IMR-90 (cell line): Measurements from ENCODE around the gene MREG. TPM values are rescaled to one million over a fixed set of nuclear protein-coding genes. Genes with fewer than 3 reads are reported as not detected.

ENCODE experiments used
- ATAC-seq: fragments of 200-7000 bp; cut with Tn5 transposase; 2 replicates; pipeline ENCODE4 v1.9.1; 2020; ENCODE audit warnings: low read depth, mild to moderate bottlenecking, moderate library complexity
- BruUV-seq: library from RNA; stranded (reverse); fragments of 400-500 nt; replicated peaks from 2 replicates; lab custom pipeline; 2021; lab: Mats Ljungman, UMichigan
- CTCF ChIA-PET: fragments of 300-600 bp; formaldehyde crosslinking; extraction: SDS; loops from one replicate; lab custom pipeline; 2021; ENCODE audit warnings: antibody characterized with exemption; lab: Yijun Ruan, JAX
- POLR2A ChIA-PET: fragments of 300-600 bp; sonication (Branson Sonifier 250); formaldehyde crosslinking; loops from one replicate; lab custom pipeline; 2022; ENCODE audit warnings: antibody characterized with exemption; ENCODE audit not compliant: unreplicated experiment; lab: Charles Lee
- DNase-seq: peaks from one replicate; pipeline ENCODE4 v3.0.0; 2013
- H2AFZ ChIP-seq: replicated peaks from 2 replicates; pipeline ENCODE3; 2013; ENCODE audit warnings: low read length, mild to moderate bottlenecking; ENCODE audit not compliant: poor library complexity
- H2AK5ac ChIP-seq: 2 replicates; pipeline ENCODE4 v1.6.1; 2013; ENCODE audit warnings: low read depth, low read length, inconsistent platforms
- H2AK9ac ChIP-seq: replicated peaks from 2 replicates; pipeline ENCODE3; 2013; ENCODE audit warnings: mild to moderate bottlenecking, low read depth, low read length, moderate library complexity; ENCODE audit not compliant: poor library complexity
- H2BK120ac ChIP-seq: 2 replicates; pipeline ENCODE4 v1.6.1; 2013; ENCODE audit warnings: low read depth, low read length, inconsistent platforms
- H2BK15ac ChIP-seq: 3 replicates; pipeline ENCODE4 v1.6.1; 2013; ENCODE audit warnings: low read depth, low read length, inconsistent platforms
- H2BK20ac ChIP-seq: 2 replicates; pipeline ENCODE4 v1.6.1; 2013; ENCODE audit warnings: low read depth, mild to moderate bottlenecking, inconsistent platforms, low read length, moderate library complexity
- H2BK5ac ChIP-seq: 2 replicates; pipeline ENCODE4 v1.6.1; 2013; ENCODE audit warnings: mild to moderate bottlenecking, low read depth, low read length, inconsistent platforms; ENCODE audit not compliant: poor library complexity, severe bottlenecking
- H3K14ac ChIP-seq: replicated peaks from 2 replicates; pipeline ENCODE4 v1.6.1; 2013; ENCODE audit warnings: low read depth, low read length, inconsistent platforms
- H3K18ac ChIP-seq: 2 replicates; pipeline ENCODE4 v1.6.1; 2013; ENCODE audit warnings: low read depth, low read length, control low read depth
- H3K23ac ChIP-seq: 2 replicates; pipeline ENCODE4 v1.6.1; 2013; ENCODE audit warnings: low read depth, low read length, inconsistent platforms
- H3K27ac ChIP-seq: 2 replicates; pipeline ENCODE4 v1.5.1; 2013; ENCODE audit warnings: mild to moderate bottlenecking, control low read depth, low read length; ENCODE audit not compliant: insufficient read depth
- H3K27me3 ChIP-seq: 2 replicates; pipeline ENCODE4 v1.6.1; 2013; ENCODE audit warnings: low read length; ENCODE audit not compliant: control insufficient read depth, insufficient read depth
- H3K36me3 ChIP-seq: 2 replicates; pipeline ENCODE4 v1.6.1; 2013; ENCODE audit warnings: low read length, mixed read lengths; ENCODE audit not compliant: control insufficient read depth, insufficient read depth
- H3K4ac ChIP-seq: 2 replicates; pipeline ENCODE4 v1.6.1; 2013; ENCODE audit warnings: low read depth, low read length, inconsistent platforms
- H3K4me1 ChIP-seq: 2 replicates; pipeline ENCODE4 v1.6.1; 2013; ENCODE audit warnings: low read length, mixed read lengths; ENCODE audit not compliant: control insufficient read depth, insufficient read depth
- H3K4me2 ChIP-seq: 2 replicates; pipeline ENCODE4 v1.6.1; 2013; ENCODE audit warnings: low read depth, mild to moderate bottlenecking, control low read depth, low read length, moderate library complexity
- H3K4me3 ChIP-seq: 2 replicates; pipeline ENCODE4 v1.5.1; 2013; ENCODE audit warnings: low read depth, mild to moderate bottlenecking, control low read depth, low read length, moderate library complexity; ENCODE audit not compliant: insufficient read depth
- H3K56ac ChIP-seq: 2 replicates; pipeline ENCODE4 v1.6.1; 2013; ENCODE audit warnings: low read length, inconsistent platforms; ENCODE audit not compliant: insufficient read depth; ENCODE audit errors: extremely low read depth
- H3K79me1 ChIP-seq, 2 experiments: 2 replicates each; pipeline ENCODE4 v1.6.1; 2013; ENCODE audit warnings: low read length in 2 of 2, inconsistent platforms in 1 of 2, low read depth in 1 of 2
- H3K9ac ChIP-seq: 2 replicates; pipeline ENCODE4 v1.6.1; 2013; ENCODE audit warnings: low read depth, low read length, control low read depth
- H3K9me1 ChIP-seq: 2 replicates; pipeline ENCODE4 v1.6.1; 2013; ENCODE audit warnings: low read length, inconsistent platforms; ENCODE audit not compliant: insufficient read depth
- H3K9me3 ChIP-seq: 2 replicates; pipeline ENCODE4 v1.6.1; 2013; ENCODE audit warnings: low read length; ENCODE audit not compliant: control insufficient read depth, insufficient read depth
- H4K20me1 ChIP-seq: 2 replicates; pipeline ENCODE4 v1.6.1; 2013; ENCODE audit warnings: low read length, inconsistent platforms; ENCODE audit not compliant: insufficient read depth
- H4K5ac ChIP-seq: 2 replicates; pipeline ENCODE4 v1.6.1; 2013; ENCODE audit warnings: mild to moderate bottlenecking, low read depth, low read length, control low read depth
- H4K8ac ChIP-seq, 2 experiments: 2 replicates each; pipeline ENCODE4 v1.6.1; 2013; ENCODE audit warnings: low read depth in 2 of 2, low read length in 2 of 2, control low read depth in 1 of 2, inconsistent platforms in 1 of 2
- H4K91ac ChIP-seq: 2 replicates; pipeline ENCODE4 v1.6.1; 2013; ENCODE audit warnings: low read depth, low read length, inconsistent platforms; ENCODE audit not compliant: insufficient read depth
- BHLHE40 ChIP-seq: fragments of 150-350 bp; IDR thresholded peaks from 2 replicates; pipeline ENCODE4 v1.6.1; 2016; ENCODE audit warnings: mild to moderate bottlenecking, low read depth, low read length
- CHD1 ChIP-seq: IDR thresholded peaks from 2 replicates; pipeline ENCODE4 v1.6.1; 2012; ENCODE audit warnings: low read depth, low read length, improper control_type of control experiment
- MAFK ChIP-seq: IDR thresholded peaks from 2 replicates; pipeline ENCODE4 v1.6.1; 2012; ENCODE audit warnings: low read depth, low read length, improper control_type of control experiment
- MAZ ChIP-seq: IDR thresholded peaks from 2 replicates; pipeline ENCODE4 v1.6.1; 2012; ENCODE audit warnings: low read depth, mild to moderate bottlenecking, low read length, improper control_type of control experiment, moderate library complexity, borderline replicate concordance
- MXI1 ChIP-seq: IDR thresholded peaks from 2 replicates; pipeline ENCODE4 v1.6.1; 2012; ENCODE audit warnings: low read depth, mild to moderate bottlenecking, low read length, moderate library complexity, borderline replicate concordance
- NFE2L2 ChIP-seq: fragments of 150-350 bp; IDR thresholded peaks from 2 replicates; pipeline ENCODE4 v1.6.1; 2016; ENCODE audit warnings: low read depth, mild to moderate bottlenecking, low read length
- RAD21 ChIP-seq: IDR thresholded peaks from 2 replicates; pipeline ENCODE4 v1.6.1; 2012; ENCODE audit warnings: low read length, improper control_type of control experiment
- RCOR1 ChIP-seq: IDR thresholded peaks from 2 replicates; pipeline ENCODE4 v1.6.1; 2012; ENCODE audit warnings: mild to moderate bottlenecking, low read length, improper control_type of control experiment; ENCODE audit not compliant: insufficient replicate concordance
- RFX5 ChIP-seq: IDR thresholded peaks from 2 replicates; pipeline ENCODE4 v1.8.0; 2012; ENCODE audit warnings: low read depth, mild to moderate bottlenecking, low read length, moderate library complexity
- WGBS, 2 experiments: methylation state at CpG; one replicate each; pipeline versions ENCODE4 v1.1.5 to v1.1.7; 2013; ENCODE audit warnings: missing lambda C conversion rate in 2 of 2; ENCODE audit not compliant: insufficient read length in 1 of 2; ENCODE audit errors: extremely low coverage in 2 of 2; 5-methylcytosine and 5-hydroxymethylcytosine counted together
- dilution Hi-C: fragments of 300-500 bp; cut with HindIII; formaldehyde crosslinking; loops from one replicate; pipeline ENCODE4 v1.14.3; 2018; ENCODE audit warnings: low sequenced_read_pairs; ENCODE audit not compliant: unreplicated experiment
- in situ Hi-C: fragments of 300-500 bp; cut with MboI; formaldehyde crosslinking; loops from 3 replicates; pipeline ENCODE4 v1.14.3; 2019; ENCODE audit warnings: low sequenced_read_pairs, inconsistent platforms, mixed read lengths
- intact Hi-C: fragments of 100-400 bp; cut with micrococcal nuclease; formaldehyde crosslinking; loops from 2 replicates; pipeline ENCODE4 v1.10.0; 2022
- polyA plus RNA-seq, 3 experiments: library from polyadenylated mRNA; depleted of rRNA; stranded (reverse); fragments of >200 nt; gene quantifications; 2 replicates each; pipeline ENCODE4 v1.2.3, GENCODE V29; 2012; ENCODE audit warnings: low replicate concordance in 1 of 3
- total RNA-seq: library from RNA; depleted of rRNA; stranded (reverse); fragments of >200 nt; gene quantifications from 2 replicates; pipeline ENCODE4 v1.2.3, GENCODE V29; 2012
- TF ChIP-seq, protein P1 (sequence below): fragments of 150-350 bp; IDR thresholded peaks from 2 replicates; pipeline ENCODE4 v1.6.1; 2016; ENCODE audit warnings: low read depth, mild to moderate bottlenecking, low read length, moderate library complexity, borderline replicate concordance
- TF ChIP-seq, protein P2 (sequence below): conservative IDR thresholded peaks from 2 replicates; pipeline ENCODE4 v1.5.1; 2012; ENCODE audit warnings: mild to moderate bottlenecking, low read depth, low read length, improper control_type of control experiment
- TF ChIP-seq, protein P3 (sequence below): fragments of 150-350 bp; IDR thresholded peaks from 2 replicates; pipeline ENCODE4 v1.6.1; 2017; ENCODE audit warnings: mild to moderate bottlenecking, antibody characterized with exemption, low read length, low read depth

The MREG gene
- total and polyA plus RNA-seq, 2 of the 4 experiments (the other 2 are of a cell fraction), result 1.0 to 1.8 TPM

DNA sequence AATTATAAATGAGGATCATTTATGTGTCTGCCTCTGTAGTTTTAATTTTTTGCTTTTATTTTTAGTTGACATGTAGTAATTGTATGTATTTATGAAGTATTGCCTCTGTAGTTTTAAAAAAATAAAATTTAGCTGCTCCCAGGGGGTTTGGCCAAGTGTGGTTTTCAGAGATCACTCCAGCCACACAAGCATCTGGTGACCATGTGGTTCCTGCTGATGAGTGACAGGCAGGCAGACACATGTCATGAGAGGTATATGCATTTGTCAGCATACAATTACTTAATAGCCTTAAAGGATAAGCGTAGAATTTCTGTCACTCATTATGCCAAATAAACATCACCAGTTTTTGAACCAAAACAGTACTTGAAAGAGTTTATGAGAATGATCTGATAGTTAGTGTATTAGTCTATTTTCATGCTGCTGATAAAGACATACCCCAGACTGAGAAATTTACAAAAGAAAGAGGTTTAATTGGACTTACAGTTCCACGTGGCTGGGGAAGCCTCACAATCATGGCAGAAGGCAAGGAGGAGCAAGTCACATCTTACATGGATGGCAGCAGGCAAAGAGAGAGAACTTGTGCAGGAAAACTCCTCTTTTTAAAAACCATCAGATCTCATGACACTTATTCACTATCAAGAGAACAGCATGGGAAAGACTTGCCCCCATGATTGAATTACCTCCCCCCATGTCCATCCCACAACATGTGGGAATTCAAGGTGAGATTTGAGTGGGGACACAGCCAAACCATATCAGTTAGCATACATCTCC lies 29.6 kb downstream of the MREG start:
- H3K27ac ChIP-seq, result no peak overlapping the region
- dilution Hi-C loops, result no loop called here

More for the DNA sequence above, 29.6 kb downstream of the MREG start:
- DNase-seq (no peak), ATAC-seq (no peak)
- Histone ChIP-seq H3K23ac (no peak overlapping the region), H3K56ac (no peak overlapping the region), H3K9ac (no peak overlapping the region), H4K91ac (no peak overlapping the region), H3K4me1 (no peaks in the 10 kb centered on the region; the same call in 1 of the 2 replicates), H2BK15ac (no peak overlapping the region), H3K9me1 (no peaks in the 10 kb centered on the region; the same call in 1 of the 2 replicates), H4K20me1 (no peaks in the 10 kb centered on the region), H2AK5ac (no peak overlapping the region), H2AK9ac (no peak overlapping the region), H4K8ac (no peak overlapping the region), H3K14ac (no peak overlapping the region), H3K79me1 (no peaks in the 10 kb centered on the region), H3K4ac (no peak overlapping the region), H3K4me3 (no peak overlapping the region), H3K36me3 (no peaks in the 10 kb centered on the region), H2BK120ac (no peak overlapping the region), H2BK20ac (no peak overlapping the region), H3K4me2 (no peak overlapping the region), H4K5ac (no peak overlapping the region), H2AFZ (no peak overlapping the region), H3K9me3 (no peaks in the 10 kb centered on the region), H3K27me3 (no peaks in the 10 kb centered on the region), H3K18ac (no peak overlapping the region), H2BK5ac (no peak overlapping the region)
- no TSS peak for BruUV-seq
- WGBS, 2 experiments, result no CpG with 5 or more reads among the region's 2 CpGs
- TF ChIP-seq BHLHE40, result no peak
- TF ChIP-seq RCOR1, result no peak
- no peak for TF ChIP-seq MAFK
- no peak for TF ChIP-seq RAD21
- TF ChIP-seq, protein P1, sequence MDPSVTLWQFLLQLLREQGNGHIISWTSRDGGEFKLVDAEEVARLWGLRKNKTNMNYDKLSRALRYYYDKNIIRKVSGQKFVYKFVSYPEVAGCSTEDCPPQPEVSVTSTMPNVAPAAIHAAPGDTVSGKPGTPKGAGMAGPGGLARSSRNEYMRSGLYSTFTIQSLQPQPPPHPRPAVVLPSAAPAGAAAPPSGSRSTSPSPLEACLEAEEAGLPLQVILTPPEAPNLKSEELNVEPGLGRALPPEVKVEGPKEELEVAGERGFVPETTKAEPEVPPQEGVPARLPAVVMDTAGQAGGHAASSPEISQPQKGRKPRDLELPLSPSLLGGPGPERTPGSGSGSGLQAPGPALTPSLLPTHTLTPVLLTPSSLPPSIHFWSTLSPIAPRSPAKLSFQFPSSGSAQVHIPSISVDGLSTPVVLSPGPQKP, result no peak
- TF ChIP-seq CHD1, result no peak
- TF ChIP-seq, protein P2, sequence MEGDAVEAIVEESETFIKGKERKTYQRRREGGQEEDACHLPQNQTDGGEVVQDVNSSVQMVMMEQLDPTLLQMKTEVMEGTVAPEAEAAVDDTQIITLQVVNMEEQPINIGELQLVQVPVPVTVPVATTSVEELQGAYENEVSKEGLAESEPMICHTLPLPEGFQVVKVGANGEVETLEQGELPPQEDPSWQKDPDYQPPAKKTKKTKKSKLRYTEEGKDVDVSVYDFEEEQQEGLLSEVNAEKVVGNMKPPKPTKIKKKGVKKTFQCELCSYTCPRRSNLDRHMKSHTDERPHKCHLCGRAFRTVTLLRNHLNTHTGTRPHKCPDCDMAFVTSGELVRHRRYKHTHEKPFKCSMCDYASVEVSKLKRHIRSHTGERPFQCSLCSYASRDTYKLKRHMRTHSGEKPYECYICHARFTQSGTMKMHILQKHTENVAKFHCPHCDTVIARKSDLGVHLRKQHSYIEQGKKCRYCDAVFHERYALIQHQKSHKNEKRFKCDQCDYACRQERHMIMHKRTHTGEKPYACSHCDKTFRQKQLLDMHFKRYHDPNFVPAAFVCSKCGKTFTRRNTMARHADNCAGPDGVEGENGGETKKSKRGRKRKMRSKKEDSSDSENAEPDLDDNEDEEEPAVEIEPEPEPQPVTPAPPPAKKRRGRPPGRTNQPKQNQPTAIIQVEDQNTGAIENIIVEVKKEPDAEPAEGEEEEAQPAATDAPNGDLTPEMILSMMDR, result no peak
- no peak for TF ChIP-seq RFX5
- no peak for TF ChIP-seq MAZ
- TF ChIP-seq MXI1, result no peak
- no peak for TF ChIP-seq NFE2L2
- TF ChIP-seq, protein P3, sequence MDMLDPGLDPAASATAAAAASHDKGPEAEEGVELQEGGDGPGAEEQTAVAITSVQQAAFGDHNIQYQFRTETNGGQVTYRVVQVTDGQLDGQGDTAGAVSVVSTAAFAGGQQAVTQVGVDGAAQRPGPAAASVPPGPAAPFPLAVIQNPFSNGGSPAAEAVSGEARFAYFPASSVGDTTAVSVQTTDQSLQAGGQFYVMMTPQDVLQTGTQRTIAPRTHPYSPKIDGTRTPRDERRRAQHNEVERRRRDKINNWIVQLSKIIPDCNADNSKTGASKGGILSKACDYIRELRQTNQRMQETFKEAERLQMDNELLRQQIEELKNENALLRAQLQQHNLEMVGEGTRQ, result no peak
- CTCF ChIA-PET, result interaction anchor here (0.6 kb wide), 1 partner anchor 1083 kb away, joined by 3 read pairs; no protein-coding TSS in a partner anchor
- in situ Hi-C loops, result no loop called here
- intact Hi-C loops, result no loop called here
- POLR2A ChIA-PET, result no interaction called here
